NCI-H510A (cell line): ENCODE measurements around the gene TNFRSF6B.
A peak's percentile ranks its signal among the peaks of the same experiment; 100 is the strongest.
"Not testable (repeated sequence)": the region's sequence is repeated elsewhere in the genome, so short reads cannot be mapped to it uniquely, and the experiment has no call there.

Source experiments
- DNase-seq: peaks from one replicate; lab custom pipeline; 2025; lab: John Stamatoyannopoulos, UW

TNFRSF6B gene, protein sequence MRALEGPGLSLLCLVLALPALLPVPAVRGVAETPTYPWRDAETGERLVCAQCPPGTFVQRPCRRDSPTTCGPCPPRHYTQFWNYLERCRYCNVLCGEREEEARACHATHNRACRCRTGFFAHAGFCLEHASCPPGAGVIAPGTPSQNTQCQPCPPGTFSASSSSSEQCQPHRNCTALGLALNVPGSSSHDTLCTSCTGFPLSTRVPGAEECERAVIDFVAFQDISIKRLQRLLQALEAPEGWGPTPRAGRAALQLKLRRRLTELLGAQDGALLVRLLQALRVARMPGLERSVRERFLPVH

DNA sequence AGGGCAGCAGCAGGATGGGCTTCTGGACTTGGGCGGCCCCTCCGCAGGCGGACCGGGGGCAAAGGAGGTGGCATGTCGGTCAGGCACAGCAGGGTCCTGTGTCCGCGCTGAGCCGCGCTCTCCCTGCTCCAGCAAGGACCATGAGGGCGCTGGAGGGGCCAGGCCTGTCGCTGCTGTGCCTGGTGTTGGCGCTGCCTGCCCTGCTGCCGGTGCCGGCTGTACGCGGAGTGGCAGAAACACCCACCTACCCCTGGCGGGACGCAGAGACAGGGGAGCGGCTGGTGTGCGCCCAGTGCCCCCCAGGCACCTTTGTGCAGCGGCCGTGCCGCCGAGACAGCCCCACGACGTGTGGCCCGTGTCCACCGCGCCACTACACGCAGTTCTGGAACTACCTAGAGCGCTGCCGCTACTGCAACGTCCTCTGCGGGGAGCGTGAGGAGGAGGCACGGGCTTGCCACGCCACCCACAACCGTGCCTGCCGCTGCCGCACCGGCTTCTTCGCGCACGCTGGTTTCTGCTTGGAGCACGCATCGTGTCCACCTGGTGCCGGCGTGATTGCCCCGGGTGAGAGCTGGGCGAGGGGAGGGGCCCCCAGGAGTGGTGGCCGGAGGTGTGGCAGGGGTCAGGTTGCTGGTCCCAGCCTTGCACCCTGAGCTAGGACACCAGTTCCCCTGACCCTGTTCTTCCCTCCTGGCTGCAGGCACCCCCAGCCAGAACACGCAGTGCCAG lies at the start of gene TNFRSF6B:
TSS of gene TNFRSF6B (plus strand) at position 25 of the 729 bp plus-strand sequence. CDS start at position 141, 116 bp downstream.
- no peak for DNase-seq

DNA sequence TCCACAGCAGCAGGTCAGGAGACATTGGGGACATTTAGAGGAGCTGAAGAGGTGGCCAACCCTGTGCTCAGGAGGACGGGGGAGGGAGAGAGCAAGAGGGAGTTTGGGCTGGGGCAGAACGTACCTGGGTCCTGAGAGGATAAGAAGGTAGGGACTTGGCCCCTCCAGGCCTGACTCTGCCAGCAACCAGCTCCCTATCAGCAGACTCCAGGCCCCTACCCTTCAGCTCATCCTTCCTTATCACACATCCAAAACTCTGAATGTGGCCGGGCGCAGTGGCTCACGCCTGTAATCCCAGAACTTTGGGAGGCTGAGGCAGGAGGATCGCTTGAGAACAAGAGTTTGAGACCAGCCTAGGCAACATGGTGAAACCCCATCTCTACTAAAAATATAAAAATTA lies 48.3 kb upstream of the TNFRSF6B start:
- no peak for DNase-seq

DNA sequence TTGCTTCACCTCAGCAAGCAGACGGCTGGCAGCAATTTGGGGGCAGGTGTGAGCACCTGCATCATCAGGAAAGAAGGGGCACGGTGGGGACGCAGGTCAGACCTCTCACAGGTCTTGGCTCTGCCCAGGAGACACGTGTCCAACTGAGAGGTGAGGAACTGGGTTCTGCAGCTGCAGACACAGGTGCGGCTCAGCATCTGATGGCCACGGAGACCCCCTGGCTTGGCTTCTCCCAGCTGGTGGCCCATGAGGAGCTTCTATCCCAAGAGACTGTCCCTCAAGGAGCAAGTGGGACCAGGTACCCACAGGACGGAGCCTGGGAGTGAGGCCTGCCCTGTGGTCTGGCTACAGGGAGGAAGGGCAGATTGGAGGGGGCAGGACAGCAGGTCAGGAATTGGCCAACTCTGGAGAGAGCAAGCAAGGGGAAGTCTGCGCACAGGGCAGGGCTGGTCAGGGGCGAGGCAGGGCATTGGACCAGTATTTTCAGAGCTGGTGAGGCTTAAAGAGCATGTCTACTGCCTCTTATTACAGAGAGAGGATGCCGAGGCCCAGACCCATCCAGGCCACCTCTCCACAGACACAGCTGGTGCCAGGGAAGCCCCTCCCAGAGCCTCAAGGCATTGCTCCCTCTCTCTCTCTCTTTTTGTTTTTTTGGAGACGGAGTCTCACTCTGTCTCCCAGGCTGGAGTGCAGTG lies 47.4 kb upstream of the TNFRSF6B start:
- DNase-seq = no peak

DNA sequence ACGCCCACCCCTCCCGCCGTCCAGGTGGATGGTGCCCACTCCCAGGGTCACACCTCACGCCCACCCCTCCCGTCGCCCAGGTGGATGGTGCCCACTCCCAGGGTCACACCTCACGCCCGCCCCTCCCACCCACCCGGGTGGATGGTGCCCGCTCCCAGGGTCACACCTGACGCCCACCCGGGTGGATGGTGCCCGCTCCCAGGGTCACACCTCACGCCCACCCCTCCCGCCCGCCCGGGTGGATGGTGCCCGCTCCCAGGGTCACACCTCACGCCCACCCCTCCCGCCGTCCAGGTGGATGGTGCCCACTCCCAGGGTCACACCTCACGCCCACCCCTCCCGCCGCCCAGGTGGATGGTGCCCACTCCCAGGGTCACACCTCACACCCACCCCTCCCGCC lies 46.0 kb upstream of the TNFRSF6B start:
- not testable (repeated sequence) for DNase-seq

DNA sequence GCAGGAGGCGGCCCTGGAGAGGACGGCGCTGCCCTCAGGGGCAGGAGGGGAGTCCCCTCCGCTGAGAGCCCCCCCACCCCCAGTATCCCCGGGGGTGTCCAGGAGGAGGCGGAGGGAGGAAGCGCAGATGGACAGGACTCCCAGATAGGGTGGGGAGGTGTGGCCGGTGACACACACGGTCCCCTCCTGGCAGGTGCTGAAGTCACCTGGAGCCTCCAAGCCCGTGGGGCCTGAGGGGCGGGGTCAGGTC lies 44.6 kb upstream of the TNFRSF6B start:
- DNase-seq = no peak

DNA sequence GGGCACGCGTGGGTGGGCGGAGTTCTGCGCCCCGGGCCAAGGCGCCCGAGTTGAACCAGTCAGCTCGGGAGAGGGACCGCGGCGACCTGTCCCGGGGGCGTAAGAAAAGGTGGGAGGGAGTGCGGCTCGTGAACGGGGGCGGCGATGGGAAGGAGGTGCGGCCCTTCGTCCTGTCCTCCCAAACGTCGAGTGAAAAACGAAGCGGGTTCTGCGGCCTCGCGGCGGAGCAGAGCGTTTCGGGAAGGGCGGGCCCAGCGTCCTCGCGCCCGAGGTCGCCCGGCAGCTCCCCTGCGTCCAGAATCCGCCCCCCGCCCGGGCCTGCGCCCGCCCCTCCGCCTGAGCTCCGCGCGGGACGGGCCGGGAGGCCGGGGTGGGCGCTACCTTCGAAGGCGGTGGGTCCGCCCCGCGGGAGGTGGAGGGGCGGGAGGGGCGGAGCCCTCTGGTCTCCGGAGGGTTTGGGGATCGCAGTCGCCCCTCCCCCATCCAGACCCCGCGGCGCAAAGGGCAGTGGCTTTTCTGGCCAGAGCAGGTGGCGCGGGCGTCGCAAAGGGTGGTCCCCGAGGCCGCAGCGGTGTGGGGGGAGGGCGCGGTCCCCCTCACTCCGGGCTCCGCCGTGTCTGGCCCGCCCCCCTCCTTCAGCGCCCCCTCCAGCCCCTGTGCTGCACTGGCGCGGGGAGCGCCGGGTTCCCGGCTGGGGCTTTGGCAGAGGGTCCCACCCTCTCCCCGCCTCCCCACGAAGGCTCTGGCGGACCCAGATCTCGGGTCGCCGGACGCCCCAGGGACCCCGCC lies 44.1 kb upstream of the TNFRSF6B start:
- DNase-seq = no peak

DNA sequence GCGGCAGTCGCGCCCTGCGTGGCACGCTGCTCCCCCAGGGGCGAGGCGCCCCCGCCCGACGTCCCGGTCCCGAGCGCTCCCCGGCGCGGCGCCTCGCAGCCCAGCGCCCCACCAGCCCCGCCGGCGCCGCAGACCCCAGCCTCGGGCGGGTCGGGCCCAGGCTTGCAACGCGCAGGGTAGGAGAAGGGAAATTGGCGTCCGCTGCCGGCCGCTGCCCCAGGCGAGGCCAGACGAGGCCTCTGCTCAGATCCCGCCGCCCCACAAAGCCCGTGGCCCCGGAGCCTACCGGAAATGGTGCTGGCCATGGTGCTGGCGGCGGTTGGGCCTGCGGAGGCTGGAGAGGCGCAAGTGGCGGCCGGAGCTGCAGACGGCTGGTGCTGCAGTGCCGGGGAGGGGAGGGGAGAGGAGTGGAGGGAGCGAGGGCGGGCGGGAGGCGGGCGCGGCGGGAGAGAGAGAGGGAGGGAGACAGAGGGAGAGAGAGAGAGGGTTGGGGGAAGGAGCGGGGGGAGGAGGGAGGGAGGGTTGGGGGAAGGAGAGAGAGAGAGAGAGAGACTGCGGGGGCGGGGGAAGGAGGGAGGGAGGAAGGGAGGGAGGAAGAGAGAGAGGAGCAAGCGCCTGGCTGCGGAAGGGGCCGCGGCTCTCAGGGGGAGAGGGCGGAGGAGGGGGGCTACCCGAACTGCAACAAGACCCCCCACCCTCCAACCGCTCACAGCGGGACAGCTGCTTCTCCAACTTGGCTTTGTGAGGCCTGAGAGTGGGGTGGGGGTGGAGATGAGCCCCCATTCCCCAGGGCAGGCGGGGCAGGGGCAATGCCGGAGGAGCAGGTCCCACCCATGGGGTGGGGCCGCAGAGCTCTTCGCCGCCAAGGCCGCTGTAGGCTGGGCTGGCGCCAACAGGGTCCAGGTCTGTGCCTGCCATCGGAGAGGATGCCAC lies 43.1 kb upstream of the TNFRSF6B start, which contains the start of gene STMN3:
TSS of gene STMN3 (minus strand) at position 384 of the 933 bp plus-strand sequence. CDS start at position 305, 79 bp downstream.
- DNase-seq = peak; percentile 95

DNA sequence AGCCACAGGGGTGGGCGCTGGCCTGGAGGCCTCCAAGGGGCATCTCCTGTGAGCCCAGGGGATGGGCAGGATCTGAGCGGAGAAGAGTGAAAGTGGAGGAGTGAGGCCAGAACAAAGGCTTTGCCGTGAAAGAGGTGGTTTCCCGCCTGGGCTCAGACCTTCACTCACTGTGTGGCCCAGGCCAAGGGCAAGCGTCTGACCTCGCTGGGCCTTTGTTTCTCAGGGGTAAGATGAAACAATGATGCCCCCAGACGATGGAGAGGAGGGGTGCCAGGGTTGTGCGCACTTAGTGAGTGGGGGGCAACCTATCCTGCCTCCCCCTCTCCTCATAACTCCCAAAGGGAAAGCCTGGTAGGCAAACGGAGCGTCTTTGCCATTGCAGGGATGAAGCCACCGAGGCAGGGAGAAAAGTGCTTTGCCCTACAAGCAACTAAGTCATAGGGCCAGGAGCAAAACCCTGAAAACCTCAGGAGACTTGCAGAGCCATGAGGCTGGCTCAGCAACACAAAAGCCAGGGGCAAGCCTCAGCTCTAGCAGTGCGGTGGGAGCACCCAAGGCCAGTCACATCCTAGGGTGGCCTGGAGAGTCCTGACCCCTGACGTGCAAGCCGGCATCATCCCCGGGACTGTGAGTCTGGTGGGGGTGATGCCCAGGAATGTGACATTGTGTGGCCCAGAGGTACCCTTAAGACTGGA lies 42.3 kb upstream of the TNFRSF6B start:
- no peak for DNase-seq

DNA sequence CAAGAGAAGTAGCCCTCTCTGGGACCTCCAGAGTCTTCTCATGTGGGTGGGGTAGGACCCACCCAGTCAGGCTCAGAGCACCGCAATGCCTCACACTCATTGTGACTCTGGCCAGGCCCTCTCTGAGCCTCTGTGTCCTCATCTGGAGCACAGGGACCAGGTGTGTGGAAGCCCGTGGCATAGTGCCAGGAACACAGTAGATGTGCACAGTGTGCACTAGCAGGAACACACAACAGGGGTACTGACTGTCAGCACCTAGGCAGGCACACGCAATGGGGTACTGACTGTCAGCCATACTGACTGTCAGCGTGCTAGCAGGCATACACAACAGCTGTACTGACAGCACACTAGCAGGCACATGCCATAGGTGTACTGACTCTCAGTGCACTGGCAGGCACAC lies 41.2 kb upstream of the TNFRSF6B start:
- no peak for DNase-seq

DNA sequence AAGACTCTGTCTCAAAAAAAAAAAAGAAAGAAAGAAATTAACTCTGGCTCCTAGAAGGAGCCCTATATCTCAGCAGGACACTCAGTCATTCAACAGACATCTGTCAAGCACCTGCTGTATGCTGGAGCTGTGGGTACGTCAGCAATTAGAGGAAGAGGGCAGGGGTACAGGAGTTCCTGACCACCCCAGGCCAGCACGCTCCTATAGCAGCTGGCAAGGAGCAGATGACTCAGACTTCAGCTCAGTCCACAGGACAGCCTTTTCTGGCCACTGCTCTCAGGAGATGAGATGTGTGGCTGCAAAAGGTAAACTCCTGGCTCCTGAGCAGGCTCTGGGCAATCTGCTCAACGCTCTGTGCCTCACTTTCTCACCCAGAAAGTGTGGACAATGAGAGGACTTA lies 40.0 kb upstream of the TNFRSF6B start:
- DNase-seq = no peak

DNA sequence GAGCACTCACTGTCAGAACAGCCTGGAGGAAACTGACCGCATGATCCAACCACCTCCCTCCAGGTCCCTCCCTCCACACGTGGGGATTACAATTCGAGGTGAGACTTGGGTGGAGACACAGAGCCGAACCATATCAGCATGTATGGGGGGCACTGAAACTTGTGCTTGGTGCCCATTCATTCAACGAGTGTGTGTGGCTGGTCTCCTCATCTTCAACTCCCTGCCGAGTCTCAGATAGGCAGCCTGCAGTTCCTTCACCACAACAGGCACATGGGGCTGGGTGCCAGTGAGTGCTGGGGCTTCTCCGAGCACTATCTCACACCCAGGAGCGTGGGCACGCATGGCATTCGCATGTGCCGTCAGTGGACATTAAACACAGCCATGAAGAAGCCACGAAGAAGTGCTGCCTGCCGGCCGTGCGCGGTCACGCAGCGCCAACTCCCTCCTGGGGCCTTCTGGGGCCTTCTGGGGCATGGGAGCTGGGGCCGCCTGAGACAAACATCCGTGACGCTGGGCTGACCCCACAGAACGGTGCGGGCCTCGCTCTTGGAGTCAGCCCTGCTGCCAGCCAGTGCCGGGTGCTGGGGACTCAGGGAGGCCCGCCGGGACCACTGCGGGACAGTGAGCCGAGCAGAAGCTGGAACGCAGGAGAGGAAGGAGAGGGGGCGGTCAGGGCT lies 39.1 kb upstream of the TNFRSF6B start:
- DNase-seq = no peak

DNA sequence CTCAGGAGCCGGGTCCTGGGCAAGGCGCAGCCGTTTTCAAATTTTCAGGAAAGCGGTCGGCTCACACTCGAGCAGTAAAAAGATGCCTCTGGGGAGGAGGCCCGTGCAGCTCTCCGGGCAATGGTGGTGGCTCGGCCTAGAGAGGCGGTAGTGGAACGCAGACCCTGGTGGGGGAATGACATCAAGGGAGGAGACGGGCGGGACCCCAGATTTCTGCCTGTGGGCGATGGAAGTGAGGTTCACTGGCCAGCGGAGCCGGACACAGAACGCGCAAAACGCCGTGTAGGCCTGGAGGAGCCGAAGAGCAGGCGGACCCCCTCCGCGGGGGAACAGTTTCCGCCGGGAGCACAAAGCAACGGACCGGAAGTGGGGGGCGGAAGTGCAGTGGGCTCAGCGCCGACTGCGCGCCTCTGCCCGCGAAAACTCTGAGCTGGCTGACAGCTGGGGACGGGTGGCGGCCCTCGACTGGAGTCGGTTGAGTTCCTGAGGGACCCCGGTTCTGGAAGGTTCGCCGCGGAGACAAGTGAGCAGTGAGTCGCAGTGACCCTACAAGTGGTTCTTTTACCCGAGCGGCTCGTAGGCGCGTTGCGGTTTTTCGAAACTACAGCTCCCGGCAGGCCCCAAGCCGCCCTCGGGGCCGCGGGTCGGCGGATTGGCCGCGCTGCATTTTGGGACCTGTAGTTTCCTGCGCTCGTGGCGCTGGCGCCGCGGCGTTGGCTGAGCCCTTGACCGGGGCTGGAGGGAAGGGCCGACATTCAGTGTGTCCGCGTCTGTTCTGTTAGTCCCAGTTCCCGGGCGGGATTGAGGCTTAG lies 38.3 kb upstream of the TNFRSF6B start, which contains the start of gene RTEL1:
TSS of gene RTEL1 (plus strand) at position 376 of the 812 bp plus-strand sequence. CDS start 1,091 bp downstream, outside the sequence.
- DNase-seq = peak; percentile 81

DNA sequence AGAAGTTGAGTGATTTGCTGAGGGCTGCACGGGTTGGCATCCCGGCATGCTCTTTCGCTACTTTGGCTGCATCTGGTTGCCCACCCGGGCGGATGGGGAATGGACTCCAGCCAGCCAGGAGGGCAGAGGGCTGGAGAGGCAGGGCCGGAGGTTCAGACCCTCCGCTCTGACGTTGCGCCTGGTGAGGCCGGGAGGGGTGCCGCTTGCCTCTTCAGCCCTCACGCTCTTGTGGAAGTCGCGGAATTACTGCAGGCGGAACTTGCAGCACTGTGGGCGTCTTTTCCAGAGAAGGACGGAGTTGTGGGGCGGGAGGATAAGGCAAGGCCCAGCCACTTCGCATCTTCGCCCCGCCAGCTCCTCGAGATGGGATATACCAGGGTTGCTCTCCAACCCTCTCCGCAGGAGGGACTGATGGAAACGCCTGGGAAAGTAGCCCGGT lies 37.7 kb upstream of the TNFRSF6B start:
- no peak for DNase-seq

DNA sequence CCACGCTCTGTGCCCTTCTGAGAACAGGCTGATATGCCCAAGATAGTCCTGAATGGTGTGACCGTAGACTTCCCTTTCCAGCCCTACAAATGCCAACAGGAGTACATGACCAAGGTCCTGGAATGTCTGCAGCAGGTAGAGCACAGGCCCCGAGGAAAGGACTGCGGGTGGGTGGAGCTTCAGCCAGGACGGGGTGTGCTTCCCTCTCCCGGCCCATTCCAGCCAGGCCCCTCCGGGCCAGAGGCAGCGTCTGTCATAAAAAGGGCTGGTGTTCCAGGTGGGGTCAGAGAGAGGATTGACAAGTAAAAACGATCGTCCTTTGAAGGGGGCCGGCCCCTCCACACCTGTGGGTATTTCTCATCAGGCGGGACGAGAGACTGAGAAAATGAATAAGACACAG lies 37.1 kb upstream of the TNFRSF6B start:
- DNase-seq = no peak

DNA sequence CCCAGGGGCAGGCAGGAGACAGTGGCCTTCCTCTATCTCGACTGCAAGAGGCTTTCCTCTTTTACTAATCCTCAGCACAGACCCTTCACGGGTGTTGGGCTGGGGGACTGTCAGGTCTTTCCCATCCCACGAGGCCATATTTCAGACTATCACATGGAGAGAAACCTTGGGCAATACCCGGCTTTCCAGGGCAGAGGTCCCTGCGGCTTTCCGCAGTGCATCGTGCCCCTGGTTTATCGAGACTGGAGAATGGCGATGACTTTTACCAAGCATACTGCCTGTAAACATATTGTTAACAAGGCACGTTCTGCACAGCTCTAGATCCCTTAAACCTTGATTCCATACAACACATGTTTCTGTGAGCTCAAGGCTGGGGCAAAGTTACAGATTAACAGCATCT lies 36.3 kb upstream of the TNFRSF6B start:
- DNase-seq = not testable (repeated sequence)

DNA sequence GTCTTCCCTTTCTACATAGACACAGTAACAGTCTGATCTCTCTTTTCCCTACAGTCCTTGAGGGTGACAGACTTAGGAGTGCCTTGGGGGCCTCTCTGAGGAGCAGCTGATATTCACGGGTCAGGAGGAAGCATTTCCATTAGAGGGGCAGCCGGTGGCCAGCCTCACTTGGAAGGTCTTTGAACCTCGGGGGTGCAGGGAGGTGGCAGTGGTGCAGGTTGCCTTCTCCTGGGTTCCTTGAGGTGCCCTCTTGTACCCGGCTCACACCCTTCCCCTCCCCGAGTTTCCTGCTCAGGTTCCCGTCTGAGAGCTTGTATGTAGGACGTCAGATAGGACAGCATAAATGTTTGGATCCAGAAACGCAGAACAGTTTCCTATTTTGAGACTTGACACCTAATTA lies 35.8 kb upstream of the TNFRSF6B start:
- no peak for DNase-seq

DNA sequence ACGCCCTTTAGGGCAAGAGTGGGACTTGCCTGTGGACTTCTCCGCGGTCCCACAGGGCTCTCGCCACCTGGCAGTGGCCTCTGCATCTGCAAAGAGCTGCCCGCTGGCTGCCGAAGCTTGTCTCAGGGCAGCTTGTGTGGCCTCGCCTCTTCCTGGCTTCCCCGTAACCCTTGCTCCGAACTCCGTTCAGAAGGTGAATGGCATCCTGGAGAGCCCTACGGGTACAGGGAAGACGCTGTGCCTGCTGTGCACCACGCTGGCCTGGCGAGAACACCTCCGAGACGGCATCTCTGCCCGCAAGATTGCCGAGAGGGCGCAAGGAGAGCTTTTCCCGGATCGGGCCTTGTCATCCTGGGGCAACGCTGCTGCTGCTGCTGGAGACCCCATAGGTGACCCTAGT lies 35.3 kb upstream of the TNFRSF6B start:
- DNase-seq = no peak

DNA sequence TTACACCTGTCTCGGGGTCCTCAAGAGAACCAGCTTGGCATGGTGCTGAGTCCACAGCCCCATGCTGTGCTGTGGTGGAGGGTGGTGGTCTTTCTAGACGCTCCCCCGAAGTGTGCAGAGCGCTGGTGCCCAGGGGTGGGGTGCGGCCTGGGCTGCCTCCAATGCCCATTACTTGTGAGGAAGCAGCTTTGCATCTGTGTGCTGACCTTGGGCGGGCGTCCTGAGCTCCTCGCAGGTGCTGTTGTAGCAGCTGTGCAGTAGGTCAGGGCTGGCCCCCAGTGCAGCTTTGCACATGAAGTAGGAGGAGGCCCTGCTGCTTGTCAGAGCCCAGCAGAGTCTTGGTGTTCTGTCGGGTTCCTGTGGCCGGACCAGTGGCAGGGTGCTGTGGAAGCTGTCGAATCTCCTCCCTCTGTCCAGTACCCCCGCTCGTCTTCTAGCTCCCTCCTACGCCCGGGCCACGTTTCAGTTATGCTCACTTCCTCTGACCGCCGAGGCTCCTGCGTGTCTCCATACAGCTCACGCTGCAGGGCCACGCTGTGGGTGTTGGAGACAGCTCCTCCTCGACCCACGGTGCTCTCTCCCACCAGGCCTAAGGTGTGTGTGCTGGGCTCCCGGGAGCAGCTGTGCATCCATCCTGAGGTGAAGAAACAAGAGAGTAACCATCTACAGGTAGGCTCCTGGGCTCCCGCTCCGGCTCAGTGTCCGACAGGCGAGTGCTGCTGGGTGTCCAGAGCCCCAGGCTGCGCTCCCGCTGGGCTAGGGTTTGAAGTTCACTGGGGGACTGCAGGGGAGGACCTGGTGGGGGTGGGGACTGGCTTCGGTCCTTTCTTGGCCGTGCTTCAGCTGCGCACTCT lies 34.3 kb upstream of the TNFRSF6B start:
- no peak for DNase-seq
